HEK293 (cell line): ENCODE measurements around the gene S1PR2.

Experiments used
- TRIM28 ChIP-seq: IDR thresholded peaks from 2 replicates; pipeline ENCODE4 v1.6.1; 2011; ENCODE audit warnings: low read length, control low read depth, borderline replicate concordance
- WT1 ChIP-seq: fragments of 450-650 bp; formaldehyde crosslinking; IDR thresholded peaks from 2 replicates; pipeline ENCODE4 v1.5.1; 2016; ENCODE audit warnings: missing biosample characterization, missing genetic modification characterization
- ZBTB7A ChIP-seq: fragments of 450-650 bp; formaldehyde crosslinking; IDR thresholded peaks from 2 replicates; pipeline ENCODE4 v1.5.1; 2016; ENCODE audit warnings: low read depth, missing biosample characterization, missing genetic modification characterization
- ZBTB8A ChIP-seq: fragments of 450-650 bp; formaldehyde crosslinking; IDR thresholded peaks from 2 replicates; pipeline ENCODE4 v1.5.1; 2016; ENCODE audit warnings: missing biosample characterization, missing genetic modification characterization
- ZNF140 ChIP-seq: fragments of 450-650 bp; formaldehyde crosslinking; IDR thresholded peaks from 2 replicates; pipeline ENCODE4 v1.5.1; 2016; ENCODE audit warnings: missing biosample characterization, missing genetic modification characterization
- TF ChIP-seq, protein P1 (sequence below): fragments of 450-650 bp; formaldehyde crosslinking; IDR thresholded peaks from 2 replicates; pipeline ENCODE4 v1.5.1; 2016; ENCODE audit warnings: missing biosample characterization, missing genetic modification characterization
- TF ChIP-seq, protein P2 (sequence below): fragments of 450-650 bp; formaldehyde crosslinking; IDR thresholded peaks from 2 replicates; pipeline ENCODE4 v1.5.1; 2016; ENCODE audit warnings: missing biosample characterization, missing genetic modification characterization
- TF ChIP-seq, protein P3 (sequence below): fragments of 450-650 bp; formaldehyde crosslinking; IDR thresholded peaks from 2 replicates; pipeline ENCODE4 v1.5.1; 2016; ENCODE audit warnings: missing biosample characterization, missing genetic modification characterization

DNA sequence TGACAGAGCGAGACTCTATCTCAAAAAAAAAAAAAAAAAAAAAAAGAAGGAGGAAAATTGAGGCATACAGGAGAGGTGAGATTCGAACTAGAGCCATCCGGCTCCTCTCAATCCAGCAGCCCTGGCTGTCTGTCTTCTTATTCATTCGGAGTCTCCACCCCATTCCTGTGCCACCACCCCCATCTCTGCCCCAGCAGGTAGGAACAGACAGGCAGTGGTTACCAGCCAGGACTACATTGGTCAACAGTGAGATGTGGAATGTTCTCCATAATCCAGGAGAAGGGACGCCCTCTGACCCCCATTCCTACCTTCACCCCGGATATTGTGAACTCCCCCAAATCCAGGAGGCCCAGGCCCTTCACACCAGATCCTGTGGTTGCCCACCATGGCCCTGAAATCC, 6.6 kb upstream of the S1PR2 start:
- TF ChIP-seq, protein P1, sequence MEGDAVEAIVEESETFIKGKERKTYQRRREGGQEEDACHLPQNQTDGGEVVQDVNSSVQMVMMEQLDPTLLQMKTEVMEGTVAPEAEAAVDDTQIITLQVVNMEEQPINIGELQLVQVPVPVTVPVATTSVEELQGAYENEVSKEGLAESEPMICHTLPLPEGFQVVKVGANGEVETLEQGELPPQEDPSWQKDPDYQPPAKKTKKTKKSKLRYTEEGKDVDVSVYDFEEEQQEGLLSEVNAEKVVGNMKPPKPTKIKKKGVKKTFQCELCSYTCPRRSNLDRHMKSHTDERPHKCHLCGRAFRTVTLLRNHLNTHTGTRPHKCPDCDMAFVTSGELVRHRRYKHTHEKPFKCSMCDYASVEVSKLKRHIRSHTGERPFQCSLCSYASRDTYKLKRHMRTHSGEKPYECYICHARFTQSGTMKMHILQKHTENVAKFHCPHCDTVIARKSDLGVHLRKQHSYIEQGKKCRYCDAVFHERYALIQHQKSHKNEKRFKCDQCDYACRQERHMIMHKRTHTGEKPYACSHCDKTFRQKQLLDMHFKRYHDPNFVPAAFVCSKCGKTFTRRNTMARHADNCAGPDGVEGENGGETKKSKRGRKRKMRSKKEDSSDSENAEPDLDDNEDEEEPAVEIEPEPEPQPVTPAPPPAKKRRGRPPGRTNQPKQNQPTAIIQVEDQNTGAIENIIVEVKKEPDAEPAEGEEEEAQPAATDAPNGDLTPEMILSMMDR (tag by site-specific recombination), result no peak
- TF ChIP-seq ZBTB7A, result no peak
- TF ChIP-seq, protein P2, sequence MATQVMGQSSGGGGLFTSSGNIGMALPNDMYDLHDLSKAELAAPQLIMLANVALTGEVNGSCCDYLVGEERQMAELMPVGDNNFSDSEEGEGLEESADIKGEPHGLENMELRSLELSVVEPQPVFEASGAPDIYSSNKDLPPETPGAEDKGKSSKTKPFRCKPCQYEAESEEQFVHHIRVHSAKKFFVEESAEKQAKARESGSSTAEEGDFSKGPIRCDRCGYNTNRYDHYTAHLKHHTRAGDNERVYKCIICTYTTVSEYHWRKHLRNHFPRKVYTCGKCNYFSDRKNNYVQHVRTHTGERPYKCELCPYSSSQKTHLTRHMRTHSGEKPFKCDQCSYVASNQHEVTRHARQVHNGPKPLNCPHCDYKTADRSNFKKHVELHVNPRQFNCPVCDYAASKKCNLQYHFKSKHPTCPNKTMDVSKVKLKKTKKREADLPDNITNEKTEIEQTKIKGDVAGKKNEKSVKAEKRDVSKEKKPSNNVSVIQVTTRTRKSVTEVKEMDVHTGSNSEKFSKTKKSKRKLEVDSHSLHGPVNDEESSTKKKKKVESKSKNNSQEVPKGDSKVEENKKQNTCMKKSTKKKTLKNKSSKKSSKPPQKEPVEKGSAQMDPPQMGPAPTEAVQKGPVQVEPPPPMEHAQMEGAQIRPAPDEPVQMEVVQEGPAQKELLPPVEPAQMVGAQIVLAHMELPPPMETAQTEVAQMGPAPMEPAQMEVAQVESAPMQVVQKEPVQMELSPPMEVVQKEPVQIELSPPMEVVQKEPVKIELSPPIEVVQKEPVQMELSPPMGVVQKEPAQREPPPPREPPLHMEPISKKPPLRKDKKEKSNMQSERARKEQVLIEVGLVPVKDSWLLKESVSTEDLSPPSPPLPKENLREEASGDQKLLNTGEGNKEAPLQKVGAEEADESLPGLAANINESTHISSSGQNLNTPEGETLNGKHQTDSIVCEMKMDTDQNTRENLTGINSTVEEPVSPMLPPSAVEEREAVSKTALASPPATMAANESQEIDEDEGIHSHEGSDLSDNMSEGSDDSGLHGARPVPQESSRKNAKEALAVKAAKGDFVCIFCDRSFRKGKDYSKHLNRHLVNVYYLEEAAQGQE, result no peak
- TF ChIP-seq, protein P3, sequence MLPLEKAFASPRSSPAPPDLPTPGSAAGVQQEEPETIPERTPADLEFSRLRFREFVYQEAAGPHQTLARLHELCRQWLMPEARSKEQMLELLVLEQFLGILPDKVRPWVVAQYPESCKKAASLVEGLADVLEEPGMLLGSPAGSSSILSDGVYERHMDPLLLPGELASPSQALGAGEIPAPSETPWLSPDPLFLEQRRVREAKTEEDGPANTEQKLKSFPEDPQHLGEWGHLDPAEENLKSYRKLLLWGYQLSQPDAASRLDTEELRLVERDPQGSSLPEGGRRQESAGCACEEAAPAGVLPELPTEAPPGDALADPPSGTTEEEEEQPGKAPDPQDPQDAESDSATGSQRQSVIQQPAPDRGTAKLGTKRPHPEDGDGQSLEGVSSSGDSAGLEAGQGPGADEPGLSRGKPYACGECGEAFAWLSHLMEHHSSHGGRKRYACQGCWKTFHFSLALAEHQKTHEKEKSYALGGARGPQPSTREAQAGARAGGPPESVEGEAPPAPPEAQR (tag by site-specific recombination), result no peak
- no peak for TF ChIP-seq ZNF140 (tag by site-specific recombination)
- no peak for TF ChIP-seq WT1 (tag by site-specific recombination)
- no peak for TF ChIP-seq ZBTB8A (tag by site-specific recombination)
- TF ChIP-seq TRIM28, result no peak
